Liver (tissue), 9 donors: Measurements from ENCODE around the gene CTPS2. TPM values are rescaled to one million over a fixed set of nuclear protein-coding genes. Genes with fewer than 3 reads are reported as not detected.
"Not testable (repeated sequence)": the region's sequence is repeated elsewhere in the genome, so short reads cannot be mapped to it uniquely, and the experiment has no call there.

Experiments
- DNase-seq: peaks from one replicate; pipeline ENCODE4 v3.0.0-alpha.2; 2017; ENCODE audit warnings: low spot score
- H3K27ac ChIP-seq, 2 donors: one replicate each; pipeline ENCODE4 v1.7.0; 2013; ENCODE audit warnings: inconsistent platforms in 2 of 2, low read length in 2 of 2, control low read depth in 1 of 2, low read depth in 1 of 2, mild to moderate bottlenecking in 1 of 2
- H3K27me3 ChIP-seq, 4 donors: one replicate each; pipeline versions ENCODE4 v1.6.1 to v1.7.0; 2013; ENCODE audit warnings: low read length in 3 of 4, inconsistent platforms in 1 of 4, mild to moderate bottlenecking in 1 of 4, moderate library complexity in 1 of 4; ENCODE audit not compliant: control insufficient read depth in 4 of 4, insufficient read depth in 4 of 4
- H3K36me3 ChIP-seq, 4 donors: one replicate each; pipeline versions ENCODE4 v1.6.1 to v1.7.0; 2013; ENCODE audit warnings: low read length in 3 of 4, mild to moderate bottlenecking in 3 of 4, low read depth in 1 of 4, moderate library complexity in 1 of 4; ENCODE audit not compliant: control insufficient read depth in 4 of 4, insufficient read depth in 3 of 4
- H3K4me1 ChIP-seq, 4 donors: one replicate each; pipeline versions ENCODE4 v1.6.1 to v1.7.0; 2013; ENCODE audit warnings: low read length in 3 of 4, mild to moderate bottlenecking in 3 of 4, moderate library complexity in 1 of 4; ENCODE audit not compliant: control insufficient read depth in 4 of 4, insufficient read depth in 4 of 4
- H3K4me3 ChIP-seq, 3 donors: one replicate each; pipeline versions ENCODE4 v1.6.1 to v1.7.0; 2013; ENCODE audit warnings: low read length in 3 of 3, control low read depth in 1 of 3, low read depth in 1 of 3, mild to moderate bottlenecking in 1 of 3
- H3K9ac ChIP-seq, 2 donors: one replicate each; pipeline ENCODE4 v1.7.0; 2013; ENCODE audit warnings: low read length in 2 of 2, mild to moderate bottlenecking in 2 of 2, moderate library complexity in 2 of 2, control low read depth in 1 of 2, low read depth in 1 of 2
- H3K9me3 ChIP-seq, 4 donors: one replicate each; pipeline versions ENCODE4 v1.6.1 to v1.7.0; 2013; ENCODE audit warnings: low read length in 3 of 4; ENCODE audit not compliant: control insufficient read depth in 4 of 4
- EGR1 ChIP-seq, 2 donors: IDR thresholded peaks; 2 replicates each; pipeline ENCODE4 v1.6.1; 2016 to 2018; ENCODE audit warnings: antibody characterized with exemption in 2 of 2, low read depth in 2 of 2
- FOXA2 ChIP-seq: IDR thresholded peaks from 2 replicates; pipeline ENCODE4 v1.6.1; 2016; ENCODE audit warnings: antibody characterized with exemption
- GABPA ChIP-seq, 2 donors: IDR thresholded peaks in 1 of 2; conservative IDR thresholded peaks in 1 of 2; 2 replicates each; pipeline ENCODE4 v1.6.1; 2016; ENCODE audit warnings: antibody characterized with exemption in 2 of 2, mild to moderate bottlenecking in 1 of 2, moderate library complexity in 1 of 2
- HNF4A ChIP-seq, 2 donors: conservative IDR thresholded peaks; 2 replicates each; pipeline ENCODE4 v1.6.1; 2016; ENCODE audit warnings: antibody characterized with exemption in 2 of 2, mild to moderate bottlenecking in 2 of 2
- HNF4G ChIP-seq: IDR thresholded peaks from 2 replicates; pipeline ENCODE4 v1.6.1; 2016; ENCODE audit warnings: antibody characterized with exemption
- JUND ChIP-seq, 2 donors: IDR thresholded peaks; 2 replicates each; pipeline ENCODE4 v1.6.1; 2016; ENCODE audit warnings: antibody characterized with exemption in 2 of 2
- NR2F2 ChIP-seq: IDR thresholded peaks from 2 replicates; pipeline ENCODE4 v1.6.1; 2016; ENCODE audit warnings: antibody characterized with exemption
- RAD21 ChIP-seq, 2 donors: IDR thresholded peaks; 2 replicates each; pipeline ENCODE4 v1.6.1; 2016; ENCODE audit warnings: antibody characterized with exemption in 2 of 2, mild to moderate bottlenecking in 2 of 2
- RXRA ChIP-seq, 2 donors: IDR thresholded peaks; 2 replicates each; pipeline ENCODE4 v1.6.1; 2017 to 2018; ENCODE audit warnings: antibody characterized with exemption in 2 of 2, mild to moderate bottlenecking in 1 of 2
- SP1 ChIP-seq: IDR thresholded peaks from 2 replicates; pipeline ENCODE4 v1.6.1; 2018; ENCODE audit warnings: antibody characterized with exemption, mild to moderate bottlenecking
- TAF1 ChIP-seq: conservative IDR thresholded peaks from 2 replicates; pipeline ENCODE4 v1.6.1; 2016; ENCODE audit warnings: antibody characterized with exemption, mild to moderate bottlenecking
- YY1 ChIP-seq: IDR thresholded peaks from 2 replicates; pipeline ENCODE4 v1.6.1; 2016; ENCODE audit warnings: antibody characterized with exemption, mild to moderate bottlenecking
- WGBS: extraction: QIAGEN DNeasy Blood & Tissue Kit; methylation state at CpG from one replicate; pipeline ENCODE4 v1.1.7; 2013; 5-methylcytosine and 5-hydroxymethylcytosine counted together
- polyA plus RNA-seq, 2 donors: library from polyadenylated mRNA; stranded (reverse) in 1 of 2; unstranded in 1 of 2; fragments of 200-250 nt in 1 of 2; fragments of >200 nt in 1 of 2; fragmentation: Nextera tagmentation in 1 of 2; extraction: Ambion mirVana in 1 of 2; gene quantifications; one replicate each; pipeline versions ENCODE4 v1.2.1 to v1.2.3, GENCODE V29; 2013 to 2015
- total RNA-seq, 2 donors: library from RNA; depleted of rRNA; stranded (reverse); fragments of >200 nt; gene quantifications; one replicate each; pipeline ENCODE4 v1.2.3, GENCODE V29; 2014
- TF ChIP-seq, protein P1 (sequence below): IDR thresholded peaks from 2 replicates; pipeline ENCODE4 v1.6.1; 2016; ENCODE audit warnings: antibody characterized with exemption
- TF ChIP-seq, protein P2 (sequence below): IDR thresholded peaks from 2 replicates; pipeline ENCODE4 v1.6.1; 2016; ENCODE audit warnings: antibody characterized with exemption
- TF ChIP-seq, protein P3 (sequence below): IDR thresholded peaks from 2 replicates; pipeline ENCODE4 v1.6.1; 2016; ENCODE audit warnings: antibody characterized with exemption
- TF ChIP-seq, protein P4 (sequence below): IDR thresholded peaks from 2 replicates; pipeline ENCODE4 v1.6.1; 2016; ENCODE audit warnings: antibody characterized with exemption, mild to moderate bottlenecking
- donor health status: healthy.
- donor health status: healthy.
- donor health status: healthy.
- donor health status: healthy.
- donor health status: healthy.

Gene CTPS2
- total and polyA plus RNA-seq, 4 donors, result 3.0 to 11.2 (median 7.2) TPM

DNA sequence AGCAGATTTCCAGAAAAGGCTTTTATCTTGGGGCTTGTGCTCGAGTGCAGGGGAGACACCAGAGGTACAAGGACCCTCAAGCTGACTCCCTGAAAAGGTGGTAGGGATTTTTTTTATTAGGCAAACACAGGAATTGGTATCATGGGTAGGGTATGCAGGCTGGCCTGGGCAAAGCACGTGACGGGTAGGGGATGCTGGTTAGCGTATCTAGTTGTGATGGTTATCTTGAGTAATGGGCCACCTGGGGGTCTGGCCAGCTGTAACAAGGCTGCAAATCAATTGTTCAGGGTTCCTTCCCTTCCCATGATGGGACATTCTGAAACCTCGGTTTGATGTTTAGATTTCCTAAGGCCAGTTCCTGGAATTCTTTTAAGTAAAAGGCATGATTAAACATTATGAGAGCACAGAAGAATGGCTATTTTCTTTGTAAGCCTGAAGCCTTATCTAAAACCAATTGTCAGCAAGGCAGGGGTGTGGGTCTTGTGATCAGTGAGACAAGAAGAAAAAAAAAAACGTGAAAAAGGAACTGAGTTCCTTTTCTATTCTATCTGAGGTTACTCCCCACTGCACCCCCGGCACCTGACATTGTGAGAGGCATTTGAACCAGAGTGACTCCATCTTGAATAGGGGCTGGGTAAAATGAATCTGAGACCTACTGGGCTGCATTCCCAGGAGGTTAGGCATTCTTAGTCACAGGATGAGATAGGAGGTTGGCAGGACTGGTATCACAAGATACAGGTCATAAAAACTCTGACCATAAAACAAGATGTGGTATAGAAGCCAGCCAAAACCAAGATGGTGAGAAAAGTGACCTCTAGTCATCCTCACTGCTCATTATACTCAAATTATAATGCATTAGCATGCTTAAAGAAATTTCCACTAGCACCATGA is 126.7 kb downstream of the CTPS2 start:
- H3K4me3 ChIP-seq, result no peak overlapping the region
- DNase-seq, result no peak
- H3K27ac ChIP-seq, result no peak overlapping the region
- no peaks in the 10 kb centered on the region for H3K4me1 ChIP-seq
- no peaks in the 10 kb centered on the region for H3K9me3 ChIP-seq
- TF ChIP-seq, protein P1, sequence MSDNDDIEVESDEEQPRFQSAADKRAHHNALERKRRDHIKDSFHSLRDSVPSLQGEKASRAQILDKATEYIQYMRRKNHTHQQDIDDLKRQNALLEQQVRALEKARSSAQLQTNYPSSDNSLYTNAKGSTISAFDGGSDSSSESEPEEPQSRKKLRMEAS, result no peak
- H3K36me3 ChIP-seq, result peaks cover 0 to 2% (median 0%) of the 10 kb centered on the region in 4 donors
- whole genome bisulfite sequencing, result 77% methylated on average over 7 of the region's 7 CpGs
- H3K27me3 ChIP-seq, result no peaks in the 10 kb centered on the region
- no peak overlapping the region for H3K9ac ChIP-seq

DNA sequence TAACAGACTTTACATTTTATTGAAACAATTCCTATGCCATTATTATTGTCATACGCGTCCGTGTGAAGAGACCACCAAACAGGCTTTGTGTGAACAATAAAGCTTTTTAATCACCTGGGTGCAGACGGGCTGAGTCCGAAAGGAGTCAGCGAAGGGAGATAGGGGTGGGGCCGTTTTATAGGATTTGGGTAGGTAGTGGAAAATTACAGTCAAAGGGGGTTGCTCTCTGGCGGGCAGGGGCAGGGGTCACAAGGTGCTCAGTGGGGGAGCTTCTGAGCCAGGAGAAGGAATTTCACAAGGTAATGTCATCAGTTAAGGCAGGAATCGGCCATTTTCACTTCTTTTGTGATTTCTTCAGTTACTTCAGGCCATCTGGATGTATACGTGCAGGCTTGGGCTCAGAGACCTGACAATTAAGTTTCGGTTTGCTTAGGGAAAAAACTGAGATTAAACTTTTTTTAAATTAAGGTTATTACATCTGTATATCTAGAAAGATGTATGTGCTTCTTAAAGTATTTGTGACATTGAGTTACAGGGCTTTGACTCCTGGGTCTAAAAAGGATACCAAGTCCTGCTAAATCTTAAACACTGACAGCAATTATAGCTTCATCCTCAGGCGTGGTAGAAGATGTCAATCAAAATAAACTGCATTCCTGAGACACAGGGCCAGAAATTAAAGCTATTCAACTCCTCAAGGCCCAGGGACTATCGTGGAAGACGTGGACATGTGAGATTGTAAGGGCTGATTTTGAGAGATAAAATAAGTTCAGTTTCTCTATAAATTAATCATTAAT is 132.3 kb downstream of the CTPS2 start:
- not testable (repeated sequence) for H3K9me3 ChIP-seq, H3K9ac ChIP-seq, H3K27ac ChIP-seq, H3K4me1 ChIP-seq, DNase-seq, H3K36me3 ChIP-seq, H3K27me3 ChIP-seq, H3K4me3 ChIP-seq
- WGBS, result 73% methylated on average over 14 of the region's 14 CpGs

DNA sequence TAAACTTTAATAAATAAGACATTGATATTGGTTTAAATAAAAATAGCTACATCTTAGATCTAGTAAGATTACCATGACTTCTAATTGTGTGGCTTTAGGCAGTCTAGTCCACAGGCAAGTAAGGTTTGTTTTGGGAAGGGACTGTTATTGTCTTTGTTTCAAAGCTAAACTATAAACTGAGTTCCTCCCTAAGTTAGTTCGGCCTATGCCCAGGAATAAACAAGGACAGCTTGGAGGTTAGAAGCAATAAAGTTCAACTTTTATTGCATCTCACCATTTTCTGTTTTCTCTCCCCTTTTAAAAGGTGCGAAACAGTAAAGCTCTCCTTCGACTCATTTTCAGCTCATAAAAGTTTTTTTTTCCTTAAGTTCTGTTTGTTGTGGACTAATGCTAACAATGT is 133.0 kb downstream of the CTPS2 start:
- DNase-seq, result no peak
- Histone ChIP-seq H3K9me3 (no peaks in the 10 kb centered on the region), H3K27me3 (no peaks in the 10 kb centered on the region), H3K4me3 (no peak overlapping the region), H3K4me1 (no peaks in the 10 kb centered on the region), H3K9ac (no peak overlapping the region), H3K27ac (no peak overlapping the region), H3K36me3 (no peaks in the 10 kb centered on the region)
- WGBS, result 76% methylated on average over 3 of the region's 3 CpGs
- TF ChIP-seq HNF4G (no peak), TAF1 (no peak), NR2F2 (no peak), JUND (IDR thresholded peaks at IDR 0.05) (no peak), EGR1 (IDR thresholded peaks at IDR 0.05; ENCODE audit: low read depth in 2 of 2) (no peak), FOXA2 (no peak), HNF4A (conservative IDR thresholded peaks at IDR 0.05) (no peak), SP1 (no peak), RXRA (IDR thresholded peaks at IDR 0.05) (no peak), RAD21 (IDR thresholded peaks at IDR 0.05) (no peak), GABPA (IDR thresholded peaks at IDR 0.05 in 1 of 2, conservative IDR thresholded peaks at IDR 0.05 in 1 of 2) (no peak), YY1 (no peak)
- TF ChIP-seq, protein P2, sequence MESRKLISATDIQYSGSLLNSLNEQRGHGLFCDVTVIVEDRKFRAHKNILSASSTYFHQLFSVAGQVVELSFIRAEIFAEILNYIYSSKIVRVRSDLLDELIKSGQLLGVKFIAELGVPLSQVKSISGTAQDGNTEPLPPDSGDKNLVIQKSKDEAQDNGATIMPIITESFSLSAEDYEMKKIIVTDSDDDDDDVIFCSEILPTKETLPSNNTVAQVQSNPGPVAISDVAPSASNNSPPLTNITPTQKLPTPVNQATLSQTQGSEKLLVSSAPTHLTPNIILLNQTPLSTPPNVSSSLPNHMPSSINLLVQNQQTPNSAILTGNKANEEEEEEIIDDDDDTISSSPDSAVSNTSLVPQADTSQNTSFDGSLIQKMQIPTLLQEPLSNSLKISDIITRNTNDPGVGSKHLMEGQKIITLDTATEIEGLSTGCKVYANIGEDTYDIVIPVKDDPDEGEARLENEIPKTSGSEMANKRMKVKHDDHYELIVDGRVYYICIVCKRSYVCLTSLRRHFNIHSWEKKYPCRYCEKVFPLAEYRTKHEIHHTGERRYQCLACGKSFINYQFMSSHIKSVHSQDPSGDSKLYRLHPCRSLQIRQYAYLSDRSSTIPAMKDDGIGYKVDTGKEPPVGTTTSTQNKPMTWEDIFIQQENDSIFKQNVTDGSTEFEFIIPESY, result no peak
- TF ChIP-seq, protein P3, sequence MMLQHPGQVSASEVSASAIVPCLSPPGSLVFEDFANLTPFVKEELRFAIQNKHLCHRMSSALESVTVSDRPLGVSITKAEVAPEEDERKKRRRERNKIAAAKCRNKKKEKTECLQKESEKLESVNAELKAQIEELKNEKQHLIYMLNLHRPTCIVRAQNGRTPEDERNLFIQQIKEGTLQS, result no peak
- TF ChIP-seq, protein P4, sequence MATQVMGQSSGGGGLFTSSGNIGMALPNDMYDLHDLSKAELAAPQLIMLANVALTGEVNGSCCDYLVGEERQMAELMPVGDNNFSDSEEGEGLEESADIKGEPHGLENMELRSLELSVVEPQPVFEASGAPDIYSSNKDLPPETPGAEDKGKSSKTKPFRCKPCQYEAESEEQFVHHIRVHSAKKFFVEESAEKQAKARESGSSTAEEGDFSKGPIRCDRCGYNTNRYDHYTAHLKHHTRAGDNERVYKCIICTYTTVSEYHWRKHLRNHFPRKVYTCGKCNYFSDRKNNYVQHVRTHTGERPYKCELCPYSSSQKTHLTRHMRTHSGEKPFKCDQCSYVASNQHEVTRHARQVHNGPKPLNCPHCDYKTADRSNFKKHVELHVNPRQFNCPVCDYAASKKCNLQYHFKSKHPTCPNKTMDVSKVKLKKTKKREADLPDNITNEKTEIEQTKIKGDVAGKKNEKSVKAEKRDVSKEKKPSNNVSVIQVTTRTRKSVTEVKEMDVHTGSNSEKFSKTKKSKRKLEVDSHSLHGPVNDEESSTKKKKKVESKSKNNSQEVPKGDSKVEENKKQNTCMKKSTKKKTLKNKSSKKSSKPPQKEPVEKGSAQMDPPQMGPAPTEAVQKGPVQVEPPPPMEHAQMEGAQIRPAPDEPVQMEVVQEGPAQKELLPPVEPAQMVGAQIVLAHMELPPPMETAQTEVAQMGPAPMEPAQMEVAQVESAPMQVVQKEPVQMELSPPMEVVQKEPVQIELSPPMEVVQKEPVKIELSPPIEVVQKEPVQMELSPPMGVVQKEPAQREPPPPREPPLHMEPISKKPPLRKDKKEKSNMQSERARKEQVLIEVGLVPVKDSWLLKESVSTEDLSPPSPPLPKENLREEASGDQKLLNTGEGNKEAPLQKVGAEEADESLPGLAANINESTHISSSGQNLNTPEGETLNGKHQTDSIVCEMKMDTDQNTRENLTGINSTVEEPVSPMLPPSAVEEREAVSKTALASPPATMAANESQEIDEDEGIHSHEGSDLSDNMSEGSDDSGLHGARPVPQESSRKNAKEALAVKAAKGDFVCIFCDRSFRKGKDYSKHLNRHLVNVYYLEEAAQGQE, result no peak
